T-helper 1 cell treated with Interleukin-12 subunit alpha and Interleukin-12 subunit beta and Interleukin-4 antibody, amounts not matched to agents 30 μg/mL and 1 μg/mL, for 36 hours (primary cell): ENCODE results near the gene NBDY.
A peak's percentile ranks its signal among the peaks of the same experiment; 100 is the strongest.
"Not testable (repeated sequence)": the region's sequence is repeated elsewhere in the genome, so short reads cannot be mapped to it uniquely, and the experiment has no call there.

Source experiments
- H3K27ac Mint-ChIP-seq: one replicate; pipeline ENCODE4 v1.8.0; 2021; ENCODE audit warnings: mild to moderate bottlenecking, mixed read lengths
- H3K27me3 Mint-ChIP-seq: one replicate; pipeline ENCODE4 v1.8.0; 2021; ENCODE audit warnings: low read depth, mixed read lengths
- H3K36me3 Mint-ChIP-seq: one replicate; pipeline ENCODE4 v1.8.0; 2021; ENCODE audit warnings: low read depth, mixed read lengths
- H3K4me1 Mint-ChIP-seq: one replicate; pipeline ENCODE4 v1.8.0; 2021; ENCODE audit warnings: low read depth, mixed read lengths
- H3K4me3 Mint-ChIP-seq: one replicate; pipeline ENCODE4 v1.8.0; 2021; ENCODE audit warnings: mild to moderate bottlenecking, moderate library complexity, mixed read lengths
- H3K9me3 Mint-ChIP-seq: one replicate; pipeline ENCODE4 v1.8.0; 2021; ENCODE audit warnings: mixed read lengths

Gene NBDY, protein sequence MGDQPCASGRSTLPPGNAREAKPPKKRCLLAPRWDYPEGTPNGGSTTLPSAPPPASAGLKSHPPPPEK

DNA sequence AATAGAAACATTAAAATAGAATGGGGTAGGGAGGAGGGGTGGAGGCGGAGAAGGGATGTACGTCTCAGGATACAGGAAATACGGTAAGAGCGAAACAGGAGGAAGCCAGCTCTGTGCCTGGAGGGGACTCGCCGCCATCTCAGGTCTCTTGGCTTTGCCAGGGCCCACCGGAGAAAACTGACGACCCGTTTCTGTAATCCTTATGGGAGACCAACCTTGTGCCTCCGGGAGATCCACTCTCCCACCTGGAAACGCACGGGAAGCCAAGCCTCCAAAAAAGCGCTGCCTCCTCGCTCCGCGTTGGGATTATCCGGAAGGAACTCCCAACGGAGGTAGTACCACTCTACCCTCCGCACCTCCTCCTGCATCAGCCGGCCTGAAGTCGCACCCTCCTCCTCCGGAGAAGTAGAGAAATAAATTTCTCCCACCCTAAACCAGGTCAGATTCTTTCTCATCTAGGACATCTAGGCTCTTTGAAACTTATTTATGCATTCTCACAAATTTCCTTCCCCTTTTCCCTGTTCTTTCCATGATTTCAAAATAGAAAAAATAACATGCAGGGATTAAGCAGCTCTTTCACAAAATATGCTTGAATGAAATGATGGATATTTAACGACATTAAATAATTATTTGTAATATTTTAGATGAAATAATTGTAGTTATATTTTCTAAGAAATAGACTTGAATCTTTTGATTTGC is at the start of gene NBDY:
Gene NBDY, plus strand, starts transcription at position 92 of the 699 bp plus-strand sequence. Its CDS starts 111 bp downstream, at position 203.
- no peaks in the 10 kb centered on the region for H3K9me3 Mint-ChIP-seq
- peak within 1 kb of the TSS; percentile 88 for H3K27ac Mint-ChIP-seq
- peaks cover 2% of the 10 kb centered on the region for H3K36me3 Mint-ChIP-seq
- H3K4me1 Mint-ChIP-seq: peaks cover 20% of the 10 kb centered on the region
- H3K27me3 Mint-ChIP-seq: no peaks in the 10 kb centered on the region
- H3K4me3 Mint-ChIP-seq: peak within 1 kb of the TSS; percentile 91

DNA sequence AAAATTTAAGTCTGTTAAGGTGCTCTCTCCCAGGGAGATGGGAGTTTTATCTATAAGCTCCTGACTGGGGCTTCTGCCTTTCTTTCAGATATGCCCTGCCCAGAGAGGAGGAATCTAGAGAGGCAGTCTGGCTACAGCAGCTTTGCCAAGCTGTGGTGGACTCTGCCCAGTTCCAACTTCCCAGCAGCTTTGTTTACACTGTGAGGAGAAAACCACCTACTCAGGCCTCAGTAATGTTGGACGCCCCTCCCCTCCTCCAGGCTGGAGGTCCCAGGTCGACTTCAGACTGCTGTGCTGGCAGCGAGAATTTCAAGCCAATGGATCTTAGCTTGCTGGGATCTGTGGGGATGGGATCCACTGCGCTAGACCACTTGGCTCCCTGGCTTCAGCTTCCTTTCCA is 24.5 kb upstream of the NBDY start:
- not testable (repeated sequence) for H3K9me3 Mint-ChIP-seq, H3K36me3 Mint-ChIP-seq, H3K27me3 Mint-ChIP-seq, H3K4me3 Mint-ChIP-seq, H3K4me1 Mint-ChIP-seq, H3K27ac Mint-ChIP-seq

DNA sequence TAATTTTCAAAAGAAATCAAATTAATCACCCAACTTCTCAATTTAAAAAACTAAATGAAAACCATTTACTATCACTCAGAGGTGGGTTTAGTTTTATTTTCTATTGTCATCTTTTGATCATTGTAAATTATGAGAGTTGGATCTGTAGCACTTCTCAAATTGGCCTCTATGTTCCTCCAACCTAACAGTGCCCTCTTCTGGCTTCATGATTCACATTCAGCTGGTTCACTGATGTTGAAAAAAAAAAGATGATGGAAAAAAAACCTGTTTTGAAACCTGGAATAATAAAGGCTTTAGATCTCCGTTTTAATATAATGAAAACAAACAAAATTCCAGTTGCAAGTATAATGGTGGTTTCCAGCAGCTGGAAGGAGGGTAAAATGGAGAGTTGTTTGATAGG is 2.4 kb upstream of the NBDY start:
- no peaks in the 10 kb centered on the region for H3K9me3 Mint-ChIP-seq
- H3K36me3 Mint-ChIP-seq: no peaks in the 10 kb centered on the region
- peaks cover 13% of the 10 kb centered on the region for H3K4me1 Mint-ChIP-seq
- no peak overlapping the region for H3K4me3 Mint-ChIP-seq
- no peaks in the 10 kb centered on the region for H3K27me3 Mint-ChIP-seq
- H3K27ac Mint-ChIP-seq: no peak overlapping the region

DNA sequence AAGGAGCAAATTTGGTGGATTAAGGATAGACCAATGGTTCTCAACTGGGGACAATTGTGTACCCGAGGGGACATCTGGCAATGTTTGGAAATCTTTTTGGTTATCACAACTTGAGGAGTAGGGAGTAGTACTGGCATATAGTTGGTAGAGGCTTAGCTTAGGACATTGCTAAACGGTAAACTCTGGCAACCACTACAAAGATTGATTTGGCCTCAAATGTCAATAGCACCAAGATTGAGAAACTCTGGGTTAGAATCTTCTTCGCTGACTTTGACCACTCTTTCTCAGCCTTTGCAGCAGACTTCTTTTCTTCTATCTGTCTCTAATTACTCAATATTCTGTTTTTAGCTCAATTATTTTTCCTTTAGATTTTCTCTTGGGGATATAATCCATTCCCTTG is 1.5 kb upstream of the NBDY start:
- no peaks in the 10 kb centered on the region for H3K27me3 Mint-ChIP-seq
- no peak overlapping the region for H3K4me3 Mint-ChIP-seq
- H3K27ac Mint-ChIP-seq: no peak overlapping the region
- H3K9me3 Mint-ChIP-seq: no peaks in the 10 kb centered on the region
- H3K36me3 Mint-ChIP-seq: peaks cover 2% of the 10 kb centered on the region
- H3K4me1 Mint-ChIP-seq: peaks cover 18% of the 10 kb centered on the region

DNA sequence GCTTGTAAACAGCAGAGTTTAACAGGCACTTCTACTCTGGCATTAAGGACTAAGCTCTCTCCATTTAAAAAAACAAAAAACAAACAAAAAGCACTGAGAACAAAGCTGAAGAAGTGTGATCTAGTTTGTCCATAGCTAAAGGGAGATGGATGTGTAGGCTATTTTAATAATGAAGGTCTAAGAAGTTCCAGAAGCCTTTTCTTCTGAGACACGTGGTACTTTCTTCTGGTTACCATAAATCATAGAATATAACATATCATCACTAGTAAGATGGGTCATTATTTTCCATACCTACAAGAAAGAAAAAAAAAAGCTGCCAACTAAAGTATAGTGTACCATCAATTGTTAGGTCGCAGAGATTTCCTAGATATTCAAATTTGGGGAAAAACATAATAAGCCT is 722 bp upstream of the NBDY start:
- peaks cover 18% of the 10 kb centered on the region for H3K4me1 Mint-ChIP-seq
- H3K27me3 Mint-ChIP-seq: no peaks in the 10 kb centered on the region
- H3K4me3 Mint-ChIP-seq: peak overlapping the region; percentile 64
- H3K9me3 Mint-ChIP-seq: no peaks in the 10 kb centered on the region
- H3K36me3 Mint-ChIP-seq: peaks cover 2% of the 10 kb centered on the region
- no peak overlapping the region for H3K27ac Mint-ChIP-seq

DNA sequence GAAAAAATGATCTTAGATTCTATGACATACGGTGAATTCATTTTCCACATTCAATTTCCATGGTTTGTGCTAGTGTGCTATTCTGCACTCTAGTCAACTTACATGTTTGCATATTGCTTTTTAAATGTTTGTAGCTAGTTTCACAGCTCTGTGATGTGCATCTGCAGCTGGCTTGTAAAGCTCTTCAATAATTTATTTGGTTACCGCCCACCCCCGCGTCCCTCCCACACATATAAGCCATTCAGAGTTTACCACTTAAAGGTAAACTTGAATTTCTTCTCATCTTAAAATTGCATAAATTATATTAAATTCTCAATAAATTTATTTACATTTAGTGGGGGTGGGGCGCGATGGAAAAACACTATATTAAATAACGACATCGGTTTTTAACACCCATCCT is 291 bp upstream of the NBDY start:
- Mint-ChIP-seq H3K27me3 (no peaks in the 10 kb centered on the region), H3K4me3 (peak overlapping the region; percentile 91)

DNA sequence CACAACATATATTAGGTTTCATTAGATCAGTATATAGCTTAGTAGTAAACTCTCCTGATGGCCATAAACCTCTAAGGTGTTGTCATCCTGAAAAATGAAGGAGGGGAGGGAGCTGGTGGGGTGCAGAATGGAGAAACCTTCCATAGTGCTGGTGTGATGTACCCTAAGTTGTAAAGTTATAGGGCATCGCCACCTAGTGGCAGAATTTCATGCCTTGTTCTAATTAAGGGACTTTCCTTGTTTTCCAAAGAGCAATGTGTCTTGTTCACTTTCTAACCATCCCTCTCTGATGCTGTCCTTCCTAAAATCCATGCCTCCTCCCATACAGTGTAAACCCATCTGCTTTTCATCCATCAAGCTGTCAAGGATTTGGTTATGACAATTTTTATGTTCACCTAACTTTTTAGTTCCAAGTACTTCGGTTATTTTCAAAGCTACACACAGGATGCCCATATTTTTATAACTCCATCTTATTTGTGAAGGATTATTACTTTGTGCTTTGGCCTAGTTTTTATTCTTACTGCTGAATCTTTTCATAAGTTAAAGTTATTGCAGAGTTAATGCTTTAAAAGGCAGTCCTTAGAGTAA is 4.5 kb downstream of the NBDY start:
- H3K36me3 Mint-ChIP-seq: peaks cover 9% of the 10 kb centered on the region
- peaks cover 14% of the 10 kb centered on the region for H3K4me1 Mint-ChIP-seq
- no peak overlapping the region for H3K4me3 Mint-ChIP-seq
- H3K27me3 Mint-ChIP-seq: no peaks in the 10 kb centered on the region
- no peaks in the 10 kb centered on the region for H3K9me3 Mint-ChIP-seq
- H3K27ac Mint-ChIP-seq: no peak overlapping the region

More for the DNA sequence above, 291 bp upstream of the NBDY start:
- Mint-ChIP-seq H3K27ac (peak overlapping the region; percentile 85), H3K36me3 (peaks cover 2% of the 10 kb centered on the region), H3K9me3 (no peaks in the 10 kb centered on the region), H3K4me1 (peaks cover 20% of the 10 kb centered on the region)

DNA sequence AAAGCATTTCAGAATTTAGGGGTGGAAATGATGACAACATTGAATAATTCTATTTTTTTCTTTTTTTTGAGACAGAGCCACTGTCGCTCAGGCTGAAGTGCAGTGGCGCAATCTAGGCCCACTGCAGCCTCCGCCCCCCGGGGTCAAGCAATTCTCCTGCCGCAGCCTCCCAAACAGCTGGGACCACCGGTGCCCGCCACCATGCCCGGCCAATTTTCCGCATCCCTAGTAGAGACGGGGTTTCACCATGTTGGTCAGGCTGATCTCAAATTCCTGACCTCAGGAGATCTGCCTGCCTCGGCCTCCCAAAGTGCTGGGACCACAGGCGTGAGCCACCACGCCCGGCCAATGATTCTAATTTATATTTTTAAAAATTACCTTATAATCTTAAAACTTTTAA is 7.2 kb downstream of the NBDY start:
- peaks cover 23% of the 10 kb centered on the region for H3K36me3 Mint-ChIP-seq
- H3K9me3 Mint-ChIP-seq: peaks cover 4% of the 10 kb centered on the region
- no peak overlapping the region for H3K4me3 Mint-ChIP-seq
- peaks cover 15% of the 10 kb centered on the region for H3K4me1 Mint-ChIP-seq
- no peaks in the 10 kb centered on the region for H3K27me3 Mint-ChIP-seq
- H3K27ac Mint-ChIP-seq: no peak overlapping the region

DNA sequence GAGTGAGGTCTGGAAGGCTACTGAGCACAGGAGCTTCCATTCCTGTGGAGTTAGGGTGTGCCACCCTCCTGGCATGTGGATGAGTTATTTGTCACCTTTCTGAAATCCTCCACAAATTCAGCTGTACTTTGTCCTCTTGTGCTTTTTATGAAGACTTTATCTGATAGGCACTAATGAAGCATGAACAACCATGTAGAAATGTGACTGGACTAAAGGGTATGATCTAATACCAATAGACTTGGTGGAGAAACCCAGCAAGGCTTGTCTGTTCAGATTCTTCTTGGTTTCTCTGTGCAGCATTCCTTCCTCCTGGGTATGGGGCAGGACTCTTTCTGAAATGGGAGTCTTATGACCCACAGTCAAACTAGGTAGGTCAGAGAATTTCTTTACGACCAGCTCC is 9.6 kb downstream of the NBDY start:
- H3K27me3 Mint-ChIP-seq: no peaks in the 10 kb centered on the region
- peaks cover 9% of the 10 kb centered on the region for H3K4me1 Mint-ChIP-seq
- no peak overlapping the region for H3K27ac Mint-ChIP-seq
- H3K4me3 Mint-ChIP-seq: no peak overlapping the region
- H3K9me3 Mint-ChIP-seq: peaks cover 18% of the 10 kb centered on the region
- peaks cover 41% of the 10 kb centered on the region for H3K36me3 Mint-ChIP-seq

DNA sequence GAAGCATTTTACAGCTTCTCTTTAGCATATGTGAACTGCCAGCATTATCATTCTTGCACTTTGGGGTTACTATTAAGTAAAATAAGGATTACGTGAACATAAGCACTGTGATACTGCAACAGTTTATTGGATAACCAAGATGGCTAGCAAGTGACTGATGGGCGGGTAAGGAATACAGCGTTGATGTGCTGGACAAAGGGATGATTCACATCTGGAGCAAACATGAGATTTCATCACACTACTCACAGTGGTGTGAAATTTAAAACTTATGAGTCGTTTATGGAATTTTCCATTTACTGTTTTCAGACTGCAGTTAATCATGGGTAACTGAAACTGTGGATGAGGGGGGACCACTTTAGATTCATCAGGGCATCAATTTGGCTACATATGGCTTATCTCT is 16.0 kb downstream of the NBDY start:
- Mint-ChIP-seq H3K36me3 (peaks cover 45% of the 10 kb centered on the region), H3K4me3 (no peak overlapping the region), H3K9me3 (peaks cover 18% of the 10 kb centered on the region), H3K27ac (no peak overlapping the region), H3K4me1 (peaks cover 9% of the 10 kb centered on the region), H3K27me3 (no peaks in the 10 kb centered on the region)

DNA sequence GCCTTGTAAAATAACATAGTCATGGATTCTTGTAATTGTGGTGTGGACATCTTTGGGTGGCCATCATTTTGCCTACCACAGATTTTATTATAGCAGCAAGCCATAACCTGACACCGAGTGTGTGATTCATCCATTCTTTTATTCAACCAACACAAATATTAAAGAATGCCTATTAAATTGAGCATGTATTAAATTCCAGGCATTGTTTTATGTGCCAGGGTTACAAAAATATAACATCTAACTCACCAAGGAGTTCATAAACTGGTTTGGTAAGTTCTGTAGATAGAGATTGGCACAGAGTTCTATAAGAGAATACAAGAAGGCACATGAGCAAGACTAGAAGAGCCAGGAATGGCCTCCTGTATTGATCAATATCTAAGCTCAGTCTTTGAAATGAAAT is 18.0 kb downstream of the NBDY start:
- Mint-ChIP-seq H3K36me3 (peaks cover 30% of the 10 kb centered on the region), H3K27ac (no peak overlapping the region)

DNA sequence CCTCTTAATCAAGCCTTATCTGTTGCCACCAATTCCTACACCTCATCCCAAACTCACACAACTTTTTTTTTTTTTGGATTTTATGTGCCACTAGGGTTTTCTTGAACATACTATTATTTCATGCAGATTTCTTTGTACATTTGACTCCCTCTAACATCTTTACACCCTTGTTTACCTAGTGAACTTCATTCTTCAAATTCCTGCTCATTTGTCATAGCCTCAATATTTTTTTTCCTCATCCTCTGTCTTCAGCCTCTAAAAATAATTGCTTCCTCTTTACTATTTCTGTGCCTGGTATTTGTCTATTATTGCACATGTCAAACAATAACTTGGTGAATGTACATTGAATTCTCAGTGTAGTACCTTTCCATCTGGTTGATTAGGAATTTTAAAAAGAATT is 22.0 kb downstream of the NBDY start:
- Mint-ChIP-seq H3K4me3 (no peak overlapping the region), H3K9me3 (no peaks in the 10 kb centered on the region), H3K36me3 (peaks cover 22% of the 10 kb centered on the region), H3K4me1 (peaks cover 20% of the 10 kb centered on the region), H3K27ac (no peak overlapping the region), H3K27me3 (no peaks in the 10 kb centered on the region)

More for the DNA sequence above, 18.0 kb downstream of the NBDY start:
- peaks cover 7% of the 10 kb centered on the region for H3K9me3 Mint-ChIP-seq
- H3K4me1 Mint-ChIP-seq: peaks cover 10% of the 10 kb centered on the region
- no peaks in the 10 kb centered on the region for H3K27me3 Mint-ChIP-seq
- no peak overlapping the region for H3K4me3 Mint-ChIP-seq

DNA sequence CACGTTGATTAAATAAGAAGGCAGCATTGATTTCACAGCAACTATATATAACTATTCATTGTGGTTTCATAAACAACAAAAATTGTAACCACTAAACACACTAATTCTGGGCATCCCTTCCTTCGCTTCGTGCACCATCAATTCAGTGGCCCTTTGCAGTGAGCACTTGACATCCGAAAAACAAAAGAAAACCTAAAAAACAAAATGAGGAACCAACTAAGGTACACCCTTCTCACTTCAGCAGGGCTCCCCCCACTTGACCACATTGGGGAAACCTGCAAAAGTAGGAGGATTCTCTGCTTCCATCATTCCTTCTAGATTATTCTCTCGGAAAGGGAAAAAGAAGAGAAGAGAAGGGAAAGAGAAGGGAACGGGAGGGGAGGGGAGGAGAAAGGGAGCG is 28.3 kb downstream of the NBDY start:
- H3K4me3 Mint-ChIP-seq: no peak overlapping the region
- H3K4me1 Mint-ChIP-seq: peaks cover 36% of the 10 kb centered on the region
- peaks cover 16% of the 10 kb centered on the region for H3K36me3 Mint-ChIP-seq
- no peak overlapping the region for H3K27ac Mint-ChIP-seq
- H3K27me3 Mint-ChIP-seq: no peaks in the 10 kb centered on the region
- H3K9me3 Mint-ChIP-seq: no peaks in the 10 kb centered on the region

DNA sequence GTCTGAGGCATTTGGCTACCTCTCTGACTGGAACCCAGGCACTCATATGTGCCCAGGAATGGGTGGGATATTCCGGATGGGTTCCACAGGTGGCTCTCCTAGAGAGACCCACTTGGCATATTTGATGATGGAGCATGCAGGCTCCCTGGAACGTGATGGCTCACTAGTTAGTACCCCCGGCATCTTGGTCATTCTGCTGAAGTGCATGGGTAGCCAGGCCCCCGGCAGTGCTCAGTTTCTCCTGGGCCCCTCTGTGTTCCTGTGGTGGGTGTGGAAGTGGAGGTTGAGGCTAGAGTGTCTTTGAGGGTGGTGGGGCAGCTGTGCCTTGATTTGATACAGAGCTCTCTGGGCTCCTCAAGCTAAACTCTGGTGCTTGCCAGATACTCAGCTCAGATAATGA is 29.4 kb downstream of the NBDY start:
- Mint-ChIP-seq H3K4me3 (no peak overlapping the region), H3K36me3 (peaks cover 14% of the 10 kb centered on the region), H3K4me1 (peaks cover 38% of the 10 kb centered on the region), H3K27ac (no peak overlapping the region), H3K27me3 (no peaks in the 10 kb centered on the region), H3K9me3 (no peaks in the 10 kb centered on the region)

DNA sequence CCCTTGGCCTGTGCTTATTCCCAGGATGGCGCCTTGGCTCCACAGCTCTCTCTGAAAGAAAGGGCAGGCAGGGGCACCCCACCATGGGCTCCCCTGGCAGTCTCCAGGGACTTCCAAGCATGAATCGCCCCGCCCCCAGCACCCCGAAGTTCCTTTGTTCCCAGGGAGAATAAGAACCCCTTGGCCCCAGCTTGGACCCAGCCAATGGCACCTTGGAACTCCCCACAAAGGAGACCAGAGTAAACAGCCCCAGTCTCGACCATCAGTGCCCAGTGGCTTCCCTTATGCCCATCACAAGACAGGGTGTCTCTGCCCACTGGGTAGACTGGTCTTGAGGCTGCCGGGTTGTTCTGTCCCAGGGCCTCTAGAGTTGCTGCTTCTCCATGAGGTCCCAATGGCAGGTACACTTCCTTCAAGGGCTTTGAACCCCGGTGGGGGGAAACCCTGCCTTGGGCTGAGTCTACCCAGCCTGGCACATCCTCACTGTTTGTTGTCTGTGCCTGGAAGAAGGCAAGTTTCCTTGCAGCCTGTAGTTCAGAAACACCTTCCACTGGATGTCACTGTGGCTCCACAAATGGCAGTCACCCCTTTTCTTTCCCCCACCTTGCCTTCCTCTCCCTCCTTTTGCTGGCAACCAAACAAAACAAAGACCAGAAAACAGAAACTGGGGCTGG is 30.8 kb downstream of the NBDY start:
- H3K27ac Mint-ChIP-seq: no peak overlapping the region
- peaks cover 39% of the 10 kb centered on the region for H3K4me1 Mint-ChIP-seq
- peaks cover 2% of the 10 kb centered on the region for H3K36me3 Mint-ChIP-seq
- H3K9me3 Mint-ChIP-seq: no peaks in the 10 kb centered on the region
- no peak overlapping the region for H3K4me3 Mint-ChIP-seq
- no peaks in the 10 kb centered on the region for H3K27me3 Mint-ChIP-seq
